IgD-negative memory B cell (primary cell): Measurements from ENCODE around the gene ZNF774. TPM values are rescaled to one million over a fixed set of nuclear protein-coding genes. Genes with fewer than 3 reads are reported as not detected.
A peak's percentile ranks its signal among the peaks of the same experiment; 100 is the strongest.
"Not testable (repeated sequence)": the region's sequence is repeated elsewhere in the genome, so short reads cannot be mapped to it uniquely, and the experiment has no call there.

ENCODE experiments used
- H3K27ac Mint-ChIP-seq, 3 donors: one replicate each; pipeline ENCODE4 v1.8.0; 2020 to 2022; ENCODE audit warnings: mild to moderate bottlenecking in 3 of 3, mixed read lengths in 3 of 3, moderate library complexity in 1 of 3
- H3K27me3 Mint-ChIP-seq: one replicate; pipeline ENCODE4 v1.8.0; 2021; ENCODE audit warnings: mixed read lengths
- H3K36me3 Mint-ChIP-seq: one replicate; pipeline ENCODE4 v1.8.0; 2020; ENCODE audit warnings: mild to moderate bottlenecking, mixed read lengths
- H3K4me1 Mint-ChIP-seq, 3 donors: one replicate each; pipeline ENCODE4 v1.8.0; 2020 to 2022; ENCODE audit warnings: mixed read lengths in 3 of 3, mild to moderate bottlenecking in 1 of 3
- H3K4me3 Mint-ChIP-seq, 4 donors: one replicate each; pipeline ENCODE4 v1.8.0; 2020 to 2022; ENCODE audit warnings: mild to moderate bottlenecking in 4 of 4, mixed read lengths in 4 of 4, moderate library complexity in 3 of 4
- H3K9me3 Mint-ChIP-seq, 3 donors: one replicate each; pipeline ENCODE4 v1.8.0; 2020 to 2021; ENCODE audit warnings: mixed read lengths in 3 of 3, mild to moderate bottlenecking in 1 of 3
- polyA plus RNA-seq: library from polyadenylated mRNA; unstranded; fragments of 300-500 nt; fragmentation: Illumina TruSeq; gene quantifications from one replicate; pipeline ENCODE4 v1.2.3, GENCODE V29; 2021

The ZNF774 gene
- polyA plus RNA-seq, 1 donor from 2014 or later = 0.04 TPM

DNA sequence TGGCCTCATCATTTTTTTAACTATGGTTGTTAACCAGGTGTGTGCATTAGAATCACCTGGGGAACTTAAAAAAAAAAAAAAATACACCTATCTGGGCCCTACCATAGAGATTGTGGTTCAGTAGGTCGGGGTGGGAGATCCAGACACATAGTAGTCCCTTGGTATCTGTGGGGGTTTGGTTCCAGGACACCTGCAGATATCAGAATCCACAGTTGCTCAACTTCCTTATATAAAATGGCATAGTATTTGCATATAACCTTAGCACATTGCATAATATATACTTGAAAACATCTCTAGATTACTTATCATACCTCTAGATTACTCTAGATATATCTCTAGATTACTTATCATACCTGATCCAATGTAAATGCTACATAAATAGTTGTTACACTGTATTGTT, 41.0 kb downstream of the ZNF774 start:
- H3K9me3 Mint-ChIP-seq = no peaks in the 10 kb centered on the region
- H3K4me1 Mint-ChIP-seq = peaks cover 48 to 70% (median 63%) of the 10 kb centered on the region in 3 donors

DNA sequence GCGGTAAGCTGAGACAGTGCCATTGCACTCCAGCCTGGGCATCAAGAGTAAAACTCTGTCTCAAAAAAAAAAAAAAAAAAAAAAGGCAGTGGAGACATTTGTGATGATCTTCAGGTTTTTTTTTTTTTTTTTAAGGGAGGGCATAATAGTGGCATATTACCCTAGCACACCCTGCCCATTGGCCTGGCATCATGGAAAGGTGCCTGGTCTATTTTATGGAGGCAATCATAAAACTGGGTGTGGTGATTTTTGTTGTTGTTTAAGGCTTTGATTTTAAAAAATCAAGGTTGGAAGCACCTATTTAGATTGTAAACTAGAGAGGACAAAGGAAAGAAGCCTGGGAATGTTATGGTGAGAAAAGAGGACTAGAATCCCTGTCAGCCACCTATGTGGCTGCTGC, 42.0 kb downstream of the ZNF774 start:
- Mint-ChIP-seq H3K27me3 (peaks cover under 1% of the 10 kb centered on the region), H3K9me3 (no peaks in the 10 kb centered on the region), H3K36me3 (peaks cover 5% of the 10 kb centered on the region), H3K4me1 (peaks cover 46 to 65% (median 60%) of the 10 kb centered on the region in 3 donors), H3K4me3 (peak overlapping the region in 1 of 4 donors; percentile 65), H3K27ac (peak overlapping the region in 2 of 3 donors; percentile 64 to 76)

More for the DNA sequence above, 41.0 kb downstream of the ZNF774 start:
- peaks cover 1% of the 10 kb centered on the region for H3K27me3 Mint-ChIP-seq
- H3K4me3 Mint-ChIP-seq = peak overlapping the region in 2 of 4 donors; percentile 13 to 39
- peaks cover 5% of the 10 kb centered on the region for H3K36me3 Mint-ChIP-seq
- H3K27ac Mint-ChIP-seq = peak overlapping the region in 2 of 3 donors; percentile 58

DNA sequence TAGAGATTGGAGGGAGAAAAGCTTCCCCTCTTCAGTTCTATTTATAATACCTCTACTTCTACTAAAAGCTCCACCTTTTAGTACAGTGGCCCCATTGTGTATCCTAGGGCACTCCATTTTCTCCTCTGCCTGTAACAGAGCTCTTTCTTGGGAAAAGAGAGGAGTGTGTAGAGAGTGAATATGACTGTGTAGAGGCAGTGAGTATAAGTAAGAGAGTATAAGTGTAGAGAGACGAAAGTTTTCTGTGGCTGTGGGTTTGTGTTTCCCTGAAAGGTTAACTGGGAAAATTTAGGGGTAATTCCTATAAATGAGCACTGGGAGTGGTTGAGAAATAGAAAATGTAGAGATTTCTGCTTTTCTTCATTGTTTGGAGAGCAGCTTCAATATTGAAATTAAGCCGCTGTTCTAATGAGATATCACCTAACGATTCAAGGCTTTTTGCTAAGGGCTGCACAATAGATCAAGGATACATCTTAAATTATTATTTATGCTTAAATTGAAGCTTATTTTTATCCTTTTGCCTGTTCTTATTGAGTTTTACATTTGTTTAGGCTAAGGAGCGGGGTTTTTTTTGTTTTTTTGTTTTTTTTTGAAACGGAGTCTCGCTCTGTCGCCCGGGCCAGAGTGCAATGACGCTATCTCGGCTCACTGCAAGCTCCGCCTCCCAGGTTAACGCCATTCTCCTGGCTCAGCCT, 42.8 kb downstream of the ZNF774 start:
- Mint-ChIP-seq H3K27me3 (no peaks in the 10 kb centered on the region), H3K4me1 (peaks cover 48 to 61% (median 60%) of the 10 kb centered on the region in 3 donors), H3K27ac (peak overlapping the region in 2 of 3 donors; percentile 64 to 76), H3K36me3 (peaks cover 5% of the 10 kb centered on the region), H3K4me3 (peak overlapping the region in 1 of 4 donors; percentile 65), H3K9me3 (no peaks in the 10 kb centered on the region)

DNA sequence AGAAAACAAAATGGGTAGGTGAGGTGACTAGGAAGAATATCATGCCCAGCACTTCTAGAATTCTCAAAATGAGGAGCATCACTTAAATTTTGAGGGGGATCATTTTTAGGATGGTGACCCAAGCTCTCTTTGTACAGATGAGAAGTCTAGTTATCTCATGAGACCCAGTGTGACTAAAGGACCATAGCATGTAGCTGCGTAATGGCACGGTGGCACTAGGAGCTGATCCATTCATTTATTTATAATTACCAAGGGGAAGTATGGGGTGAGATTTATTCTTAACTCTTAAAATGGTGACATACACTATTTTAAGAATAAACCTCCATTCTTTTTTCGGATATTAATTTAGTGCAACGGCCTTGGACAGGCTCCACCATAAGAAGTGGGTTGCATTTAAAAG, 44.2 kb downstream of the ZNF774 start:
- Mint-ChIP-seq H3K27me3 (no peaks in the 10 kb centered on the region), H3K27ac (peak overlapping the region in 2 of 3 donors; percentile 43 to 78), H3K4me1 (peaks cover 49 to 62% (median 61%) of the 10 kb centered on the region in 3 donors), H3K9me3 (no peaks in the 10 kb centered on the region), H3K36me3 (peaks cover 5% of the 10 kb centered on the region), H3K4me3 (peak overlapping the region in 1 of 4 donors; percentile 13)

DNA sequence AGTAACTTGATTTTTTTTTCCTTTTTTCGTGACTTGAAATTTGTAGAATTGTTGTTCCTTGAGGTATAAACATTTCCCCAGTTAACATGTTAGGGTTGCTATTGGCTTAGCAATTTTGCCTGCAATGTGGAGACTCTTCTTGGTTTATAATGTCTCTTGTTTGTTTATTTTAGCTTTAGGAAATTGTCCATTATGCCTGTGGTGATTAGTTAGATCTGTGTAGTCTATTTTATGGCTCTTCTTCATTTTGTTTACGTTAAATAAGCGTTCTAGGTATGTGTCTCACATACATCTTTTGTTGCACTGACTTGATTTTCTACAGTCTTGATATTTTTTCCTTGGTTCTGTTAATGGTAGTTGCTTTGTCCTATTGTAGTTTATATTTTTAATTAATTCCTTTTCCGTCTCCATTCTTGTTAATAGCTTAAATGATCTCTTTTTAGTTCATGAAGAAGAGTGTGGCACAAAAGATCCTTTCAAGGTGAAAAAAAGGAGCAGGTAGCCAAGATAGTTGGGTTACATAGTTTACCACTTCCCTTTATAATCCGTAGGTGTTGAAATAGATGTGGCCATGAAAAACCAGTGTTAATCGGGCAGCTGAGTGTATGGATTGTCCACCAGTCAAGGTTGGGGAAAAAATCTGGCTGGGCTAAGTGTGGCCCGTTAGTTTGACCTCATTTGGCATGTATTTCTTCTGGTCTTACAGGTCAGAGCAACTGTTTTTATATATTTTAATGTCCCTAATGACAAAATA, 48.1 kb downstream of the ZNF774 start:
- H3K4me3 Mint-ChIP-seq = peak overlapping the region; percentile 3 to 95 (median 52)
- H3K4me1 Mint-ChIP-seq = peaks cover 50 to 57% (median 51%) of the 10 kb centered on the region in 3 donors
- no peaks in the 10 kb centered on the region for H3K27me3 Mint-ChIP-seq
- peak overlapping the region; percentile 75 to 99 (median 99) for H3K27ac Mint-ChIP-seq
- H3K9me3 Mint-ChIP-seq = no peaks in the 10 kb centered on the region
- peaks cover 6% of the 10 kb centered on the region for H3K36me3 Mint-ChIP-seq

DNA sequence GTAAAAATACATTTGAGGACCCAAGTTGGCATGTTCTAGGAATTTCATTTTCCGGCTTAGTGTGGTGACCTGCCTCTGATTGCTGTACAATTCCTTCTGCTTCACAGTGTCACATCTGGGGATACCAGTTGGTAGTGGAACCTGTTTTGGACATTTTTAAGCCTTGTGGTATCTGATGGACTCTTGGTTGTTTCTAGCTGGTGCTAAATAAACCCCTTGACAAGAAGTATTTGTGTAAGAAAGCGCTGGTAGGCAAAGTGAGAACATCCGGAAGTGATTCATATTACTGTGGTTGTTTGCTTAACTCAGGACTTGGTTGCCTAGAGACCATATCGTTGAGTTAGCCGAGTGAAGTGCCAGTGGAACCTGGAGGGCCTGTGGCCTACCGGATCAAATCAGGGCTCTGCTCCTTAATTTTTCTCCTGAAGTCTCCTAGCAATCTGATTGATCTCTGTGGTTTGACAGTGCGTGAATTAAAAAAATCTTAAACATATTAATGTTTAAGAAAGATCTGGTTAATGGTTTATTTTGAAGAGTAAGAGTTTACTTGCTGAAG, 48.8 kb downstream of the ZNF774 start:
- H3K4me3 Mint-ChIP-seq = peak overlapping the region; percentile 13 to 95 (median 78)
- H3K27ac Mint-ChIP-seq = peak overlapping the region; percentile 75 to 99 (median 99)
- H3K4me1 Mint-ChIP-seq = peaks cover 47 to 53% (median 49%) of the 10 kb centered on the region in 3 donors
- peaks cover 2% of the 10 kb centered on the region for H3K36me3 Mint-ChIP-seq
- H3K27me3 Mint-ChIP-seq = no peaks in the 10 kb centered on the region
- H3K9me3 Mint-ChIP-seq = no peaks in the 10 kb centered on the region

DNA sequence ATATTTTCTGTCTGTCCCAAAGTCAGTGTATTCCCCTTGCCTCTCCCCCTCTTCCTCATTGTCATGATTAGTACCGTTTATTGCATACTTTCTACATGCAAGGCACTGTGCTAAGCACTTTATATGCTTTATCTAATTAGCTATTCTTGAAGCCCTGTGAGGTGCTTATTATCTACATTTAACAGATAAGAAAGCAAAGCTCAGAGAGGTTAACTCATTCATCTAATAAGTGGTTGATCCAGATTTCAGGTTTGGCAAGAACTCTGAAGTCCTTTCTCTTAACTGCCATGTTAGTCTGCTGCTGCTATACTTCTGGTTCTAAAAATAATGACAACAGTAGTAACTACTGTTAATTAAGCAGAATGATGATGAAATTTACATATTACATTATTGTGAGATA, 49.4 kb downstream of the ZNF774 start:
- H3K36me3 Mint-ChIP-seq = peaks cover 2% of the 10 kb centered on the region
- no peaks in the 10 kb centered on the region for H3K27me3 Mint-ChIP-seq
- peaks cover 43 to 49% (median 48%) of the 10 kb centered on the region in 3 donors for H3K4me1 Mint-ChIP-seq
- H3K27ac Mint-ChIP-seq = peak overlapping the region; percentile 75 to 99 (median 99)
- H3K4me3 Mint-ChIP-seq = peak overlapping the region in 2 of 4 donors; percentile 24 to 95
- H3K9me3 Mint-ChIP-seq = no peaks in the 10 kb centered on the region

DNA sequence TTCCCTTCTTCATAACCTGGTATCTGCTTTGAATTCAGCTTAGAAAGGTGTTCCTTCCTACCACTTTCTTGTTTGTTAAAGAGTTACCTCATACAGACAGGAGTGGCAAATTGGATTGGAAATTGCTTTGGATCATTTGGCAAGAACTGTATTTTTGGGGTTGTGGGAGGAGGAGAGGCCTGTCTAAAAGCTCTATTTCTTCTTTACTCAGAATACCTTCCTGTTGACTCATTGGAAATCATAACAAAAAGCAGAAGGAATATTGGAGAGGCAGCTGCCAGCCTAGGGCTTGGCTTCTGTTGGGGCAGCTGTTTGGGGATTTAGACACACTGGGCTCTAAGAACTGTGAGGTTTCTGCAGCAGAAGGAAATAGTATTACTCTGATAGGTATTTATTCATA, 50.1 kb downstream of the ZNF774 start:
- H3K36me3 Mint-ChIP-seq = peaks cover 2% of the 10 kb centered on the region
- H3K27me3 Mint-ChIP-seq = no peaks in the 10 kb centered on the region
- no peaks in the 10 kb centered on the region for H3K9me3 Mint-ChIP-seq
- peaks cover 44 to 52% (median 45%) of the 10 kb centered on the region in 3 donors for H3K4me1 Mint-ChIP-seq
- H3K27ac Mint-ChIP-seq = peak overlapping the region; percentile 75 to 99 (median 99)
- peak overlapping the region in 3 of 4 donors; percentile 39 to 45 (median 40) for H3K4me3 Mint-ChIP-seq

DNA sequence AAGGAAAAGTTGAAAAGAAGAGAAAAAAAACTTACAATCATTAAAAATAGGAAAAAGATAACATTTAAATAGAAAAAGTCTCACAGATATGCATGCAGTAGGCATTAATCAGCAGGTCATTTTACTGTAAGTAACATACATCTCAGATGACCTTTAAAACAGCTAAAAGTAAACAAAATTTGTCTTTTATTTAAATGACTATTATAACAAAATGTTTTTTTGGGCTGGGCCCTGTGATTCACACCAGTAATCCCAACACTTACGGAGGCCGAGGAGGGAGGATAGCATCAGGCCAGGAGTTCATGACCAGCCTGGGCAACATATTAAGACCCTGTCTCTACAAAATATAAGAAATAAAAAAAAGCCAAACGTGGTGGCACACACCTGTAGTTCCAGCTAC, 50.7 kb downstream of the ZNF774 start:
- peaks cover 45 to 54% (median 48%) of the 10 kb centered on the region in 3 donors for H3K4me1 Mint-ChIP-seq
- H3K4me3 Mint-ChIP-seq = no peak overlapping the region
- H3K36me3 Mint-ChIP-seq = peaks cover 2% of the 10 kb centered on the region

DNA sequence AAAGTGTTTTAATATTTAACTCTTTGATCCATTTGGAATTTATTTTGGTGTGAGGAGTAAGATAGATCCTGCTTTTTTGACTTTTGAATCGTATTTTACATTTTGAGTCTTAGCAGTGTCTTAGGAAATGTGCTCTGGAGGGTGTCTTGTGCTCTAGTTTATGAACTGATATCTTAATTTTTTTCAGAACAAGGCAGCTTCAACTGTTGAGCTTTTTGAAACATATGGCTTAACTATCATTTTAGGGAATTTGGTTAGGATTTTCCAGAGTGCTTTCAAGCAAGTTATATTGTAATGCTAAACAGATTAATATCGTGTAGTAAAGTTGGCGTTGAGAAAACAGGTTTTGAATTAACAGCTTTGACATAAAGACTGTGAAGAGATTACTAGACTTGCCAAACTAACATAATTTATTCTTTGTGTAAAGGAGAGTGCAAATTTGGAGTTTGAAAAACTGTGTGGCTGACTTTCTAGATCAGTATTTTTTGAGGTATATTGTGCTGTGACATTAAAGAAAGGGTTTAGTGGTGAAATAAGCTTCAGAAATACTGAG, 53.0 kb downstream of the ZNF774 start:
- Mint-ChIP-seq H3K27ac (peak overlapping the region in 1 of 3 donors; percentile 36), H3K4me3 (no peak overlapping the region)

More for the DNA sequence above, 50.7 kb downstream of the ZNF774 start:
- H3K27me3 Mint-ChIP-seq = no peaks in the 10 kb centered on the region
- H3K27ac Mint-ChIP-seq = peak overlapping the region in 2 of 3 donors; percentile 99
- H3K9me3 Mint-ChIP-seq = no peaks in the 10 kb centered on the region

DNA sequence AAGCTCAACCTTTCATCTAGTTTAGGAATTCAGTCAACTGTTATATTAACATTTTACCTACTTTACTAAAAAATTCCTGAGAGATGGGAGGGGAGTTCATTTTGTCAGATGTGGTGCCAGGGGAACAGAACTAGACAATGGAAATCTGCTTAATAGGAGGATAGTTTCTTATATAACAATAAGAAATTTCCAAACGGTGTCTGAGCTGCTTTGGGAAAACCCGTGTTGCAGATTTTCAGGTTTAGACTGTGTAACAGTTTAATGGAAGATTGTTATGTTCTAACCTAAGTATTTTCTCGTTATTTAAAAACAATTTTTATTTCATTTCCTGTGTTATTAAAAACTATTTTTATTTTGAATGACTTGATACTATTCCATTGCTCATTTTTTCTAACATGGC, 55.3 kb downstream of the ZNF774 start:
- Mint-ChIP-seq H3K9me3 (peaks cover 2 to 6% (median 4%) of the 10 kb centered on the region in 3 donors), H3K27me3 (no peaks in the 10 kb centered on the region), H3K36me3 (peaks cover 13% of the 10 kb centered on the region), H3K27ac (no peak overlapping the region), H3K4me1 (peaks cover 43 to 49% (median 47%) of the 10 kb centered on the region in 3 donors), H3K4me3 (no peak overlapping the region)

More for the DNA sequence above, 53.0 kb downstream of the ZNF774 start:
- Mint-ChIP-seq H3K36me3 (peaks cover 11% of the 10 kb centered on the region), H3K4me1 (peaks cover 51 to 56% (median 51%) of the 10 kb centered on the region in 3 donors), H3K9me3 (peaks cover 2 to 6% (median 4%) of the 10 kb centered on the region in 3 donors), H3K27me3 (no peaks in the 10 kb centered on the region)

DNA sequence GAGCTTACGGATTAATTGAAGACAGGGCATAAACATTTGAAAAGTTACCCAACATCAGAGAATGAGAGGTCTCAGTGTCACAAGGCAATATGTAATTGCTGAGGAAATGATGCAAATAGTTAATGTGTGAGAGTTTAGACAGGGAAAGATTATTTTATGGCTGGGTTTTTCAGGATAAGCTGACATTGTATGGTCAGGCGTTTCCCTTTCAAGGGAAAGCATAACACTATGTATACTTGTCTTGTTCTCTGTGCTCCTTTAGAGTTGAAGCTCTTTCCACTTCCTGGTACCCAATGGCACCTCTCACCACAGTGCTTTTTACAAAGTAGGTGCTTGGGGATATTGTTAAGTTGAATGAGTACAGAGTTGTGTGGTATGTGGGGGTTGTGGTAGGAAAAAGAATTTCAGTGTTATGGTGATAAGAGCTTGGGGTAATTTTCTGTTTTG, 55.8 kb downstream of the ZNF774 start:
- Mint-ChIP-seq H3K27ac (peak overlapping the region; percentile 2 to 64 (median 53)), H3K4me1 (peaks cover 47 to 52% (median 50%) of the 10 kb centered on the region in 3 donors), H3K4me3 (no peak overlapping the region), H3K36me3 (peaks cover 11% of the 10 kb centered on the region), H3K9me3 (peaks cover 2 to 6% (median 4%) of the 10 kb centered on the region in 3 donors), H3K27me3 (no peaks in the 10 kb centered on the region)

DNA sequence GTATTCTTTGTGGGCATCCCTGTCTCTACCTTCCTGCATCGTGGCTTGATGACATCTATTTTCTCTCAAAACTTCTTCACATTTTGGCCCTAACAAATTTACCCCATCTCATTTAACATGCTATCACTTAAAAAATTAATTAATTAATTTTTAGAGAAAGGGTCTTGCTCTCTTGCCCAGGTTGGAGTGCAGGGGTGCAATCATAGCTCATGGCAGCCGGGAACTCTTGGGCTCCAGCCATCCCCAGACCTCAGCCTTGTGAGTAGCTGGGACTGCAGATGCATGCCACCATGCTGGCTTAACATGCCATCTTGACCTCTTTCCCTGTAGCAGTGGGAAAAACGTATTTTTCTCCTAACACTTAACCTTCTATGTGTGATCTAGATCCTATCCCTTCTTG, 56.6 kb downstream of the ZNF774 start:
- H3K4me3 Mint-ChIP-seq = no peak overlapping the region
- peaks cover 2 to 6% (median 4%) of the 10 kb centered on the region in 3 donors for H3K9me3 Mint-ChIP-seq
- H3K27me3 Mint-ChIP-seq = no peaks in the 10 kb centered on the region
- H3K27ac Mint-ChIP-seq = peak overlapping the region in 2 of 3 donors; percentile 40 to 53
- peaks cover 11% of the 10 kb centered on the region for H3K36me3 Mint-ChIP-seq
- peaks cover 54 to 58% (median 57%) of the 10 kb centered on the region in 3 donors for H3K4me1 Mint-ChIP-seq

DNA sequence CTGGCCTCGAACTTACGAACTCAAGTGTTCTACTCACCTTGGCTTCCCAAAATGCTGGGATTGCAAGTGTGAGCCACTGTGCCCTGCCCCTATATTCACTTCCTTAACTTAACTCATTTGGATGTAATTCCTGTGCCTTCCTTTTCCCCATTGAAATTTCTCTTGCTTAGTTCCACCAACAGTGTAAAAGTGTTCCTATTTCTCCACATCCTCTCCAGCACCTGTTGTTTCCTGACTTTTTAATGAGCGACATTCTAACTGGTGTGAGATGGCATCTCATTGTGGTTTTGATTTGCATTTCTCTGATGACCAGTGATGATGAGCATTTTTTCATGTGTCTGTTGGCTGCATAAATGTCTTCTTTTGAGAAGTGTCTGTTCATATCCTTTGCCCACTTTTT, 57.5 kb downstream of the ZNF774 start:
- H3K27ac Mint-ChIP-seq = peak overlapping the region in 2 of 3 donors; percentile 25 to 41
- H3K36me3 Mint-ChIP-seq = peaks cover 11% of the 10 kb centered on the region
- not testable (repeated sequence) for H3K4me3 Mint-ChIP-seq, H3K9me3 Mint-ChIP-seq, H3K27me3 Mint-ChIP-seq
- H3K4me1 Mint-ChIP-seq = peaks cover 55 to 59% (median 57%) of the 10 kb centered on the region in 3 donors
